ENCODE data around the gene SSX2IP. TPM values are rescaled to one million over a fixed set of nuclear protein-coding genes. Genes with fewer than 3 reads are reported as not detected.
A peak's percentile ranks its signal among the peaks of the same experiment; 100 is the strongest.
"Not testable (repeated sequence)": the region's sequence is repeated elsewhere in the genome, so short reads cannot be mapped to it uniquely, and the experiment has no call there.

The SSX2IP gene
- total and polyA plus RNA-seq, 10 donors: 2.8 to 14.2 (median 8.6) TPM

- no peak overlapping the region for H3K4me3 ChIP-seq
These were observed 41.3 kb upstream of the SSX2IP start for GRCh38 chr1:84731519-84731918.

GRCh38 chr1:84727711-84728110, 37.5 kb upstream of the SSX2IP start:
- H3K4me1 ChIP-seq; H3K36me3 ChIP-seq; H3K27ac ChIP-seq; H3K27me3 ChIP-seq (replicated peaks in 1 of 7); DNase-seq; intact Hi-C loops (cut with DNase I; ENCODE audit: low total_unique reads); H3K4me3 ChIP-seq; H3K9me3 ChIP-seq: not testable (repeated sequence)
- WGBS, 5 donors: 79 to 94% (median 90%) methylated on average over 1 of the region's 1 CpG

More at GRCh38 chr1:84731519-84731918, 41.3 kb upstream of the SSX2IP start:
- H3K4me1 ChIP-seq: no peaks in the 10 kb centered on the region
- TF ChIP-seq, protein P1, sequence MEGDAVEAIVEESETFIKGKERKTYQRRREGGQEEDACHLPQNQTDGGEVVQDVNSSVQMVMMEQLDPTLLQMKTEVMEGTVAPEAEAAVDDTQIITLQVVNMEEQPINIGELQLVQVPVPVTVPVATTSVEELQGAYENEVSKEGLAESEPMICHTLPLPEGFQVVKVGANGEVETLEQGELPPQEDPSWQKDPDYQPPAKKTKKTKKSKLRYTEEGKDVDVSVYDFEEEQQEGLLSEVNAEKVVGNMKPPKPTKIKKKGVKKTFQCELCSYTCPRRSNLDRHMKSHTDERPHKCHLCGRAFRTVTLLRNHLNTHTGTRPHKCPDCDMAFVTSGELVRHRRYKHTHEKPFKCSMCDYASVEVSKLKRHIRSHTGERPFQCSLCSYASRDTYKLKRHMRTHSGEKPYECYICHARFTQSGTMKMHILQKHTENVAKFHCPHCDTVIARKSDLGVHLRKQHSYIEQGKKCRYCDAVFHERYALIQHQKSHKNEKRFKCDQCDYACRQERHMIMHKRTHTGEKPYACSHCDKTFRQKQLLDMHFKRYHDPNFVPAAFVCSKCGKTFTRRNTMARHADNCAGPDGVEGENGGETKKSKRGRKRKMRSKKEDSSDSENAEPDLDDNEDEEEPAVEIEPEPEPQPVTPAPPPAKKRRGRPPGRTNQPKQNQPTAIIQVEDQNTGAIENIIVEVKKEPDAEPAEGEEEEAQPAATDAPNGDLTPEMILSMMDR (IDR thresholded peaks at IDR 0.05 in 8 of 11, conservative IDR thresholded peaks at IDR 0.05 in 3 of 11): no peak
- H3K27me3 ChIP-seq (replicated peaks in 1 of 7): peaks cover 0 to 15% (median 0%) of the 10 kb centered on the region in 7 donors
- peaks cover 0 to 3% (median 0%) of the 10 kb centered on the region in 8 donors for H3K9me3 ChIP-seq
- DNase-seq: no peak
- intact Hi-C loops (cut with DNase I; ENCODE audit: low total_unique reads): no loop called here
- no peaks in the 10 kb centered on the region for H3K36me3 ChIP-seq
- H3K27ac ChIP-seq: no peak overlapping the region

- Histone ChIP-seq H3K27me3 (replicated peaks in 1 of 7) (no peaks in the 10 kb centered on the region), H3K4me3 (no peak overlapping the region), H3K27ac (no peak overlapping the region), H3K4me1 (no peaks in the 10 kb centered on the region), H3K9me3 (peaks cover 0 to 3% (median 0%) of the 10 kb centered on the region in 8 donors), H3K36me3 (no peaks in the 10 kb centered on the region)
- DNase-seq: no peak
- WGBS, 5 donors: 87 to 98% (median 93%) methylated on average over 2 of the region's 2 CpGs
- TF ChIP-seq POLR2AphosphoS5 (IDR thresholded peaks at IDR 0.05) (no peak), POLR2A (IDR thresholded peaks at IDR 0.05) (no peak)
- TF ChIP-seq, protein P1 (IDR thresholded peaks at IDR 0.05 in 8 of 11, conservative IDR thresholded peaks at IDR 0.05 in 3 of 11): no peak
- intact Hi-C loops (cut with DNase I; ENCODE audit: low total_unique reads): no loop called here
These were observed 36.6 kb upstream of the SSX2IP start for GRCh38 chr1:84726593-84727499.

GRCh38 chr1:84724128-84724860, 34.0 kb upstream of the SSX2IP start:
- no peaks in the 10 kb centered on the region for H3K9me3 ChIP-seq
- no peaks in the 10 kb centered on the region for H3K27me3 ChIP-seq (replicated peaks in 1 of 7)
- H3K4me1 ChIP-seq: no peaks in the 10 kb centered on the region
- DNase-seq: peak; percentile 77
- H3K27ac ChIP-seq: no peak overlapping the region
- intact Hi-C loops (cut with DNase I; ENCODE audit: low total_unique reads): no loop called here
- H3K4me3 ChIP-seq: no peak overlapping the region
- no peaks in the 10 kb centered on the region for H3K36me3 ChIP-seq
- 59 to 77% (median 62%) methylated on average over 17 of the region's 17 CpGs for whole genome bisulfite sequencing, 5 donors
- TF ChIP-seq POLR2A (IDR thresholded peaks at IDR 0.05): no peak
- no peak for TF ChIP-seq POLR2AphosphoS5 (IDR thresholded peaks at IDR 0.05)
- TF ChIP-seq, protein P1 (IDR thresholded peaks at IDR 0.05 in 8 of 11, conservative IDR thresholded peaks at IDR 0.05 in 3 of 11): peak; percentile 11 to 66 (median 52)
